Sigmoid colon (tissue), 3 donors: Measurements from ENCODE around the gene STK32B.

ENCODE experiments used
- POLR2A ChIP-seq, 2 donors: fragments of 450-650 bp; IDR thresholded peaks; one replicate each; pipeline ENCODE4 v1.6.1; 2016; ENCODE audit warnings: antibody characterized with exemption in 2 of 2, mild to moderate bottlenecking in 2 of 2, moderate library complexity in 2 of 2
- TF ChIP-seq, protein P1 (sequence below), 4 experiments: fragments of 450-650 bp in 3 of 4; fragments of 200-600 bp in 1 of 4; IDR thresholded peaks; one replicate each; pipeline ENCODE4 v1.5.1; 2016 to 2019; ENCODE audit warnings: antibody characterized with exemption in 4 of 4, mild to moderate bottlenecking in 3 of 4, moderate library complexity in 2 of 4

DNA sequence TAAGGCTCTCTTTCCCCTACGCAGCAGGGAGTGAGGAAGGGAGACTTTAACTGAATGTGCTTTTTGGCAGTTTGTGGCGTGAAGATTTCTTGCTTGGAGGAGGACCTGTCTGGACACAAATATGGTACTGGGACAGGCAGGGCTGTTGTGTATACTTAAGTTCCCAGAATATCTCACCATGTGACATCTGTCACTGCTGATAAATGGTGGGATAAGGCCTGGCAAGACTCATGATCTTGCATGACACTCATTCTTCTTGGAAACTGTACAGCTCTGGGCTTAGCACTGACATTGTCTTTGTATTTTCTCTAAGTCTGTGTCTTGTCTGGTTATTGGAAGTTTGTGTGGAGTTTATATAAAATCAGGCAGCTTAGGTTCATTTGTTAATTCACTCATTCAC lies 93.1 kb downstream of the STK32B start:
- TF ChIP-seq, protein P1, sequence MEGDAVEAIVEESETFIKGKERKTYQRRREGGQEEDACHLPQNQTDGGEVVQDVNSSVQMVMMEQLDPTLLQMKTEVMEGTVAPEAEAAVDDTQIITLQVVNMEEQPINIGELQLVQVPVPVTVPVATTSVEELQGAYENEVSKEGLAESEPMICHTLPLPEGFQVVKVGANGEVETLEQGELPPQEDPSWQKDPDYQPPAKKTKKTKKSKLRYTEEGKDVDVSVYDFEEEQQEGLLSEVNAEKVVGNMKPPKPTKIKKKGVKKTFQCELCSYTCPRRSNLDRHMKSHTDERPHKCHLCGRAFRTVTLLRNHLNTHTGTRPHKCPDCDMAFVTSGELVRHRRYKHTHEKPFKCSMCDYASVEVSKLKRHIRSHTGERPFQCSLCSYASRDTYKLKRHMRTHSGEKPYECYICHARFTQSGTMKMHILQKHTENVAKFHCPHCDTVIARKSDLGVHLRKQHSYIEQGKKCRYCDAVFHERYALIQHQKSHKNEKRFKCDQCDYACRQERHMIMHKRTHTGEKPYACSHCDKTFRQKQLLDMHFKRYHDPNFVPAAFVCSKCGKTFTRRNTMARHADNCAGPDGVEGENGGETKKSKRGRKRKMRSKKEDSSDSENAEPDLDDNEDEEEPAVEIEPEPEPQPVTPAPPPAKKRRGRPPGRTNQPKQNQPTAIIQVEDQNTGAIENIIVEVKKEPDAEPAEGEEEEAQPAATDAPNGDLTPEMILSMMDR (IDR thresholded peaks at IDR 0.05) = no peak
- TF ChIP-seq POLR2A (IDR thresholded peaks at IDR 0.05) = no peak
